Measurements from ENCODE around the gene CST1.

The CST1 gene

GRCh38 chr20:23697947-23698346 is 52.8 kb downstream of the CST1 start:
- DNase-seq, result no peak

Measured in DMS 273 treated with DMSO at 0.1 percent for 48 hours (cell line).